Left colon (tissue), 2 donors: Measurements from ENCODE around the gene C7orf57. TPM values are rescaled to one million over a fixed set of nuclear protein-coding genes. Genes with fewer than 3 reads are reported as not detected.
"Not testable (repeated sequence)": the region's sequence is repeated elsewhere in the genome, so short reads cannot be mapped to it uniquely, and the experiment has no call there.

Experiments
- ATAC-seq: fragments of 200-7000 bp; cut with Tn5 transposase; one replicate; pipeline ENCODE4 v1.9.1; 2020; ENCODE audit warnings: mild to moderate bottlenecking, moderate library complexity
- DNase-seq, 2 donors: peaks; one replicate each; pipeline ENCODE4 v3.0.0-alpha.2; 2020
- intact Hi-C, 2 donors: fragments of 100-400 bp; cut with DNase I in 1 of 2; cut with micrococcal nuclease in 1 of 2; formaldehyde crosslinking; loops; one replicate each; pipeline versions ENCODE4 v1.11.2 to v1.14.0; 2022; cut with DNase I, micrococcal nuclease
- long read RNA-seq: library from polyadenylated mRNA; unstranded; transcript quantifications from one replicate; pipeline ENCODE4 v2.0.0, GENCODE V29; 2021
- total RNA-seq, 2 donors: library from RNA; stranded (reverse); fragmentation: NEBNext Ultra II Directional; extraction: Animal tissue kit (Norgen Biotek cat#: 25700); gene quantifications; one replicate each; pipeline ENCODE4 v1.2.1, GENCODE V29; 2021
- donor health status: DM: no; HTN: no; CAD: no.
- donor health status: DM: yes; HTN: yes; CAD: no.

C7orf57 gene
- not detected for total RNA-seq
- long read RNA-seq: 0 reads

DNA sequence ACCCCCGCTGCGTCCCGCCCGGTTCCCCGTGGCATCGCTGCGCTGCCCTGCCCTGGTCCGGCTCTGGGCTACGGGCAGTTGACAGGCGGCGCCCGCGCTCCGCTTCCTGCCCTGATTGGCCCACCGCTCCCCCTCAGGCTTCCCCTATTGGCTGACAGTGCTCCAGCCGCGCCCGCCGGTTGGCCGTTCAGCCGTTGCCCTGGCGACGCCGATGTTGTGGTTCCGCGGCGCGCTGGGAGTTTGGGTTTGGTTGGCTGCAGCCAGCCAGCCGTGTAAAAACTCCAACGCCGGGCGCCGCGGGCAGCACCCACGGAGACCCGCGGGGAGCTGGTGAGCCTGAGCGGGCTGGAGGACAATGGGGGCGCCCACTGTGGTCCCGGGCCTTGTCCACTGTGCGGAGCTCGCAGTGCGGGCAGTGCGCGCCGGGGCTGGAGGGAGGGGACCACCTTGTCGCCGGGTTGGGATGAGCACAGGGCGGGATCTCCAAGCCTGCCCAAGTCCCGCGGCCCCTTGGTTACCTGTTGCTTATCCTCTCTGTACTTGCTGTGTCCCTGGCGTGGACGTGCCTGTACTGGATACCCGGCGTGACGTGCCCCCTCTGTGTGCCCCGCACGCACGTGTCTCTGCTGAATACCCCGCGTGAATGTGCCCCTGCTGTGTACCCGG, at the start of gene C7orf57:
C7orf57 (plus strand) TSS at position 243 of the 666 bp plus-strand sequence. CDS start 766 bp downstream, outside the sequence.
- intact Hi-C loops: no loop called here
- ATAC-seq (peak; percentile 99), DNase-seq (peak; percentile 87 to 91)

DNA sequence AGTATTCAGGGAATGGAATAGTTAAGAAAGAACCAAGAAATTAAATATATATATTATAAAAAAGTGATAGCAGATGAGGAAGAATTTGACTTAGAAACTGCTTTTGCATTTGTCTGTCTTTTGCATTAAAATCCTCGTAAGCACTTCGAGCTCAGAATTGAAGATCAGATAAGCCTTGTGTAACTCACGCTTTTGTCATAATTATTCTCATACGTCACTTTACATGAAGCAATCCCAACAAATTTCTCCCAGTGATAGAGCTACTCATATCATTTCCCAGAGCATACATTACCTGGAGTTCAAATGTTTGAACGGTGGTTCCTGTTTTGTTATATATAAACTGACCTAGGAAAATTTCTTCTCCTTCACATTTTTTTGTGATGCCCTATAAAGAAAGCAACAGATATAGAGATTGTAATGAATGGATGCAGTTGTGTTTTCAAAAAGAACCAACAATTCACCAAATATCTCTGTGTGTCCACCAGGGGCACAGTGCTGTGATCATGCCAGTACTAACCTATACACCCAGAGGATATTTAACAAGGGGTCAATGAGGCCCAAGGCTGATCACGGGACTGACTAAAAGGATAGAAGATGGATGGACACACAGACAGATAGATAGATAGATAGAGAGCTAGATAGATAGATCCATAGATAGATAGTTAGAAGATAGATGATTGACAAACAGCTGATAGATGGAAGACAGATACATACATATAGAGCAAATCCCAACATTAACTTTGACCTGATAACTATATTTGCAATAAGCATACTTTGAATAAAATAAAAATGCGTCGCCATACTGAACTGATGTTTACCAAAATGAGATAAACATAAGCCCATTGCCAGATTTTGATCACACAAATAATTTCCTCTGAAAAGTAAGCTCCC, 46.6 kb upstream of the C7orf57 start:
- no peak for DNase-seq
- intact Hi-C loops: no loop called here
- ATAC-seq: no peak

DNA sequence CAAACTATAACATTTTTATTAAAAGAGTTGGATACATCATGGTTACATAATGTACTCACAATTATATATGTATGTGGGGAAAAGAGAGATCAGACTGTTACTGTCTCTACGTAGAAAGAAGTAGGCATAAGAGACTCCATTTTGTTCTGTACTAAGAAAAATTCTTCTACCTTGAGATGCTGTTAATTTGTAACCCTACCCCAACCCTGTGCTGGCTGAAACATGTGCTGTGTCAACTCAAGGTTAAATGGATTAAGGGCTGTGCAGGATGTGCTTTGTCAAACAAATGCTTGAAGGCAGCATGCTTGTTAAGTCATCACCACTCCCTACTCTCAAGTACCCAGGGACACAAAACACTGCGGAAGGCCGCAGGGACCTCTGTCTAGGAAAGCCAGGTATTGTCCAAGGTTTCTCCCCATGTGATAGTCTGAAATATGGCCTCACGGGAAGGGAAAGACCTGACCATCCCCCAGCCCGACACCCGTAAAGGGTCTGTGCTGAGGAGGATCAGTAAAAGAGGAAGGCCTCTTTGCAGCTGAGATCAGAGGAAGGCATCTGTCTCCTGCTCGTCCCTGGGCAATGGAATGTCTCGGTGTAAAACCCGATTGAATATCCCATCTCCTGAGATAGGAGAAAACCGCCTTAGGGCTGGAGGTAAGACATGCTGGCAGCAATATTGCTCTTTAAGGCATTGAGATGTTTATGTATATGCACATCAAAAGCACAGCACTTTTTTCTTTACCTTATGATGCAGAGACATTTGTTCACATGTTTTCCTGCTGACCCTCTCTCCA, 45.5 kb upstream of the C7orf57 start:
- ATAC-seq, DNase-seq: not testable (repeated sequence)
- intact Hi-C loops: loop anchor here in 1 of 2 donors (2.0 kb wide), 1 partner anchor 121 kb away; no protein-coding TSS in a partner anchor

DNA sequence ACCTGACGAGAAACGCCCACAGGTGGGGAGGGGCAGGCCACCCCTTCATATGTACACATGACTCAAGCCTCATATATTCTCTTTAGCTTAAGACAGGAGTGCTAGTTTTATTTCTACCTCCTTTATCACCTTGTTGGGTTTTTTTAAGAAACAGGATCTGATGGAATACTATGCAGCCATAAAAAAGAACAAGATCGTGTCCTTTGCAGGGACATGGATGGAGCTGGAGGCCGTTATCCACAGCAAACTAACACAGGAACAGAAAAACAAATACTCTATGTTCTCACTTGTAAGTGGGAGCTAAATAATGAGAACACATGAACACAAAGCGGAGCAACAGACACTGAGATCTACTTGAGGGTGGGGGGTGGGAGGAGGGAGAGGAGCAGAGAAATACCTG, 44.8 kb upstream of the C7orf57 start:
- ATAC-seq (no peak), DNase-seq (no peak)
- intact Hi-C loops: loop anchor here in 1 of 2 donors (2.0 kb wide), 1 partner anchor 120 kb away; no protein-coding TSS in a partner anchor

DNA sequence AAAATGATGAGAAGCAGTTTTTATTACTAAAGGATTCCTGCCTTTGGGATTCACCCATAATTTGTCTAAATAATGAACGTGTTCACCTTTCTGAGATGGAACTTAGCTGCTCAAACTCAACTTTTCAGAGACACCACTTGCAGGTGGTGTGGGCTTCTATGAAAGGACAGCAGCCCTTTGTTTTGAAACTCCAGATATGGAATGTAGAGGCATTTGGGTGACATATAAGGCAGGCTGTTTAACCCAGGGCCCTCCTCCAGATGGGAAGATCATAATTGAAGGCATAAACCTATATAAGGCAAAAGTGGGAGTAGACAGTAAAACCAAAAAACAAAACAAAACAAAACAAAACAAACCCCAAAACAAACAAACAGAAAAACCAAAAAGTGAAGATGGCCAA, 44.1 kb upstream of the C7orf57 start:
- intact Hi-C loops: loop anchor here in 1 of 2 donors (2.0 kb wide), 1 partner anchor 120 kb away; no protein-coding TSS in a partner anchor
- no peak for DNase-seq
- no peak for ATAC-seq

GRCh38 chr7:47991741-47992311, 43.5 kb upstream of the C7orf57 start:
- DNase-seq (peak; percentile 90 to 93), ATAC-seq (peak; percentile 98)
- intact Hi-C loops: loop anchor here in 1 of 2 donors (2.0 kb wide), 1 partner anchor 119 kb away; no protein-coding TSS in a partner anchor

DNA sequence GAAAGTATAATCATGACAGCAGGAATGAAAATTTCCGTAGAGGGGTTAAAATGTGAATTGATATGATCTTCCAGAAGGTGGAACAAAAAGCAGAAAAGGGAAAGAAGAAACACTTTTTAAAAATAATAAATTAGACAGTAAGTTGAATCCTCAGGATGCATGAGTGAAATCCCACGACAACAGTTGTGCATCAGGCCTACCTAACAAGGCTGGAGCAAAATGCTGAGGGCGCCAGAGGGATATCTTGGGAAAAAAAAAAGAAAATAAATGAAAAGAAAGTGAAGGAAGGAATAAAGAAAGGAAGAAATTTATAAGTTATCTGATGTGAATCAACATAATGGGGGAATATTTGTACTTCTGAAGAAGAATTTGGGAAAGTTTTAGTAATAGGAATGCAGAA, 42.9 kb upstream of the C7orf57 start:
- intact Hi-C loops: no loop called here
- no peak for DNase-seq
- ATAC-seq: no peak

DNA sequence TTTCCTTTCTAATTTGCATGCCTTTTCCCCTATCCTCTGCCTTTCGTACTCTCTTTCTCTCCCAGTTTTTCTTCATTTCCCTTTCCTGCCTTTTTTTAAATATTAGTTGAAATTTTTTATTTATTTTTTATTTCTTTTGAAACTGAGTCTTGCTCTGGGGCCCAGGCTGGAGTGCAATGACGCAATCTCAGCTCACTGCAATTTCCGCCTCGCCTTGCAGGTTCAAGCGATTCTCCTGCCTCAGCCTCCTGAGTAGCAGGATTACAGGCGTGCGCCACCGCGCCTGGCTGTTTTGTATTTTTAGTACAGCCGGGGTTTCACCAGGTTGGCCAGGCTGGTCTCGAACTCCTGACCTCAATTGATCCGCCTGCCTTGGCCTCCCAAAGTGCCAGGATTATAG, 35.9 kb upstream of the C7orf57 start:
- ATAC-seq (no peak), DNase-seq (no peak)
- intact Hi-C loops: no loop called here

DNA sequence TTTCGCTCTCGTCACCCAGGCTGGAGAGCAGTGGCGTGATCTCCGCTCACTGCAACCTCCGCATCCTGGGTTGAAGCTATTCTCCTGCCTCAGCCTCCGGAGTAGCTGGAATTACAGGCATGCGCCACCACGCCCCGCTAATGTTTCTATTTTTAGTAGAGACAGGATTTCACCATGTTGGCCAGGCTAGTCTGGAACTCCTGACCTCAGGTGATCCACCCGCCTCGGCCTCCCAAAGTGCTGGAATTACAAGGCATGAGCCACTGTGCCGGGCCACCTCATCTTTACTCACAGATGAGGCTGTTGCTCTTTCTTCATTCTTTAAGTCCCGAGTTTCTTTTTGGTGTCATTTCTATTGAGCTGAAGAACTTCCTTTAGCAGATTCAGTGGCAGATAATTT, 35.2 kb upstream of the C7orf57 start:
- intact Hi-C loops, DNase-seq, ATAC-seq: not testable (repeated sequence)

DNA sequence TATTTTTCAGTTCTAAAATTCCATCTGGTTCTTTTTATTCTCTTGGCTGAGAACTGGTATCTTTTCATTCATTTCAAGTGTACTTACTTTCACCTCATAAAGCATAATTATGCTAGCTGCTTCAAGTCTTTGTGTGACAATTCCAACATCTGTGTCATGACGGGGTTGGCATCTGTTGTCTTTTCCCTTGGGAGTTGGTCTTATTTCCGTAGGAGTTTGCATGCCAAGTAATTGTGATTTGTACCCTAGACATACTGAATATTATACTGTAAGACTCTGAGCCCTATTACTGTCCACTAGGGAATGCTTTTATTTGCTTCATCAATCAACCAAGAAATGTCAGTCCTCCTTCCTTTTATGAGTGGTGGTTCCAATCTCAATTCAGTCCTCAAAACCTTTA, 31.3 kb upstream of the C7orf57 start:
- intact Hi-C loops: no loop called here
- ATAC-seq (no peak), DNase-seq (no peak)

DNA sequence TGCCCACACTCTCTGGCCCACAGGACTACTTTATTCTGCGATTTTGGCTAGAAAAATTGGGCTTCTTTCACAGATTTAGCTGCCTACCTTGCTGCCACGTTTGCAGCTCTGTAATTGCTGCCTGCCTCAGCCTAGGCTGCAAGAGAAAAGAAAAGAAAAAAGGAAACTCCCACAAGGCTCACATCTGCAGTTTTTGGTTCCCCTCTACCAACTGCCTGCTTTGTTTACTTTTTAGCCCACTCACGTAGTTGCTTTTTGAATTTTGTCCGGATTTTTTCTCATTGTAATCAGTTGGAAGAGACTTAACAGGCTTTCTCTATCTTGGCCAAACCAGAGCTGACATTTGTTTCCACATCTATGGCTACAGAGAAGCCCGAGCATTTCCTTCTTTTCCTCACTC, 30.7 kb upstream of the C7orf57 start:
- ATAC-seq (no peak), DNase-seq (no peak)
- intact Hi-C loops: no loop called here

GRCh38 chr7:48006866-48007265, 28.5 kb upstream of the C7orf57 start:
- no peak for ATAC-seq
- intact Hi-C loops: no loop called here

DNA sequence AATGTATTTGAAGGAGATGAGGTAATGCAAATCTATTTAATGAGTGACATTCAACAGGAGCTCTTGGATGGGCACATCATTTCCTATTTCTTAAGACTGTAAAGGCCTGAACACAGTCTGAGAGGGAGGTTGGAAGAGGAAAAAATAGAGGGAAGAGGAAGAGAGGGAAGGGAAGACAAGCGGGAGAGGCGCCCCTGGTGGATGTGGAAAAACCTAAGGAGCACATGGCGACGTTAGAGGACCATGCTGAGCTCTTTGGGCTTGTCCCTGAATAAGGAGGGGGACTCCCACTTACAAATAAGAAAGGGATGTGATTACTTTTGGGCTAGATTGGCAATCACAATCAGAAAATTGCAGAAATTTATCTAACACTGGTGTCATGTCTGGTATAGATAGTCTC, 26.1 kb upstream of the C7orf57 start:
- intact Hi-C loops: no loop called here
- DNase-seq (no peak), ATAC-seq (no peak)

More at GRCh38 chr7:48006866-48007265, 28.5 kb upstream of the C7orf57 start:
- no peak for DNase-seq

GRCh38 chr7:48009954-48010353, 25.4 kb upstream of the C7orf57 start:
- ATAC-seq (no peak), DNase-seq (no peak)
- intact Hi-C loops: no loop called here

GRCh38 chr7:48011323-48011722, 24.0 kb upstream of the C7orf57 start:
- ATAC-seq: no peak
- intact Hi-C loops: no loop called here
- no peak for DNase-seq

DNA sequence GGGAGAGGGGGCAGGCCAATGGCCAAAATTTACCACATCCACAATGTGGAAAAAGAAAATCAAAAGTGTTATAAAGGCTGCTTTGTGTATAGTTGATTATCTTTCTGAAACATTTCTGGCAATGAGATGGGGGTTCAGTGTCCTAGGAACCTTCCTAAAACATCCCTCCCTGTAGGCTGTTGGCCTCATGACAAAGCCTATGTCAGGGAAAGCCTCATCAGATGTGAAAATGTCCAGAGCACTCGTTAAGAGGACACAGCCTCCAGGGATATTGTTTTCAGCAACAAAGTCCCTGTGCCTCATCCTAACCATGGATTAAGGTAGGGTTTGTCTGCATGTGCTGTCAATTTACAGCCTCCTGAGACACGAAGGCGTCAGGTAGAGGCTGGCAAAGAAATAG, 23.4 kb upstream of the C7orf57 start:
- DNase-seq (no peak), ATAC-seq (no peak)
- intact Hi-C loops: no loop called here

GRCh38 chr7:48016641-48017040, 18.7 kb upstream of the C7orf57 start:
- ATAC-seq: no peak
- intact Hi-C loops: no loop called here

DNA sequence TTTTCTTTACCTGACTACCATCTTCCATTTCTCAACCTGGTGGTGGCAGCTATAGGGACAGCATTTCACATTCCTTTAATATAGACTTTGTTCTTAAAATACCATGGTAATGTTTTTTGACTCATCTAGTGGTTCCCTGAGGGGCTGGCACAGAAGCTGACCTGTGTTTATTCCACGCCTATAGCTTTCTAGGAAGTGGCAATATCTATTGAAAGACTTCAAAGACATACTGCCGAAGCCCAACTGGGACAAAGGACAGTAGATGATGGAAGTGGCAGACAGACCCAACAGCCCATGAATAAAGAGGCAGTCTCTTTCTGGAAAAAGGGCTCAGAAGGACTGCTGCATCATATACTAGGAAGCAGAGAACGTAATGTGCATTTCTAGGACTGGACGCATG, 17.7 kb upstream of the C7orf57 start:
- ATAC-seq: no peak
- intact Hi-C loops: no loop called here
- DNase-seq: no peak

More at GRCh38 chr7:48016641-48017040, 18.7 kb upstream of the C7orf57 start:
- DNase-seq: no peak

DNA sequence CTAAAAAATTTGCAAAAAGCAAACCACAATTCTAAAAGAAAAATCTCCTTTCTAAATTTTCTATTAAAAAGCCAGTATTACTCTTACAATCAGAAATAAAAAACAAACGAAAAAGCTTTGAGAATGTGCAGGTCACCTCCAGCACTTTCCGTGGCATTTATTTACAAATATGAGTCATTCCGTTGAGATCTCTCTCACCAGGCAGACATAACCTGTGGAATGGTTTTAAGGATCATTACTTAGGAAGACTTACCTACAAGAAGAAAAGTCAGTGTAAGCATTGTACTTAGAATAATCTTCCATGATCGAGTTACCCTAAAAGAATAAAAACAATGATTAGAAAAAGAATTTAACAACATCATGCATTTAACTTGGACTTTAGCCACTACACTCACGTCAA, 9.7 kb upstream of the C7orf57 start:
- DNase-seq: no peak
- intact Hi-C loops: no loop called here
- ATAC-seq: no peak
